LNCaP clone FGC (cell line): ENCODE data around the gene TLCD3B.

Source experiments
- DNase-seq: peaks from one replicate; pipeline ENCODE4 v3.0.0-alpha.2; 2011; ENCODE audit warnings: low read depth
- H3K4me3 ChIP-seq: 2 replicates; pipeline ENCODE4 v1.5.1; 2011; ENCODE audit warnings: mild to moderate bottlenecking, low read depth, low read length, control low read depth
- TF ChIP-seq, protein P1 (sequence below): IDR thresholded peaks from 2 replicates; pipeline ENCODE4 v1.5.1; 2012; ENCODE audit warnings: mild to moderate bottlenecking; ENCODE audit not compliant: control insufficient read depth, insufficient read depth; ENCODE audit errors: extremely low read depth

Gene TLCD3B

GRCh38 chr16:30065102-30065942, 34.3 kb upstream of the TLCD3B start, which contains the start of gene ALDOA:
Gene ALDOA (plus strand): TSS chr16:30065760. CDS start chr16:30066898, 1,138 bp downstream.
- peak; percentile 91 for DNase-seq
- TF ChIP-seq, protein P1, sequence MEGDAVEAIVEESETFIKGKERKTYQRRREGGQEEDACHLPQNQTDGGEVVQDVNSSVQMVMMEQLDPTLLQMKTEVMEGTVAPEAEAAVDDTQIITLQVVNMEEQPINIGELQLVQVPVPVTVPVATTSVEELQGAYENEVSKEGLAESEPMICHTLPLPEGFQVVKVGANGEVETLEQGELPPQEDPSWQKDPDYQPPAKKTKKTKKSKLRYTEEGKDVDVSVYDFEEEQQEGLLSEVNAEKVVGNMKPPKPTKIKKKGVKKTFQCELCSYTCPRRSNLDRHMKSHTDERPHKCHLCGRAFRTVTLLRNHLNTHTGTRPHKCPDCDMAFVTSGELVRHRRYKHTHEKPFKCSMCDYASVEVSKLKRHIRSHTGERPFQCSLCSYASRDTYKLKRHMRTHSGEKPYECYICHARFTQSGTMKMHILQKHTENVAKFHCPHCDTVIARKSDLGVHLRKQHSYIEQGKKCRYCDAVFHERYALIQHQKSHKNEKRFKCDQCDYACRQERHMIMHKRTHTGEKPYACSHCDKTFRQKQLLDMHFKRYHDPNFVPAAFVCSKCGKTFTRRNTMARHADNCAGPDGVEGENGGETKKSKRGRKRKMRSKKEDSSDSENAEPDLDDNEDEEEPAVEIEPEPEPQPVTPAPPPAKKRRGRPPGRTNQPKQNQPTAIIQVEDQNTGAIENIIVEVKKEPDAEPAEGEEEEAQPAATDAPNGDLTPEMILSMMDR, result 0 out of 2 replicates have a peak, but pooled peaks have one; percentile 6
- peak within 1 kb of the TSS; percentile 98 for H3K4me3 ChIP-seq

- TF ChIP-seq, protein P1, result no peak
- H3K4me3 ChIP-seq, result peak overlapping the region; percentile 98
- DNase-seq, result no peak
Measured at GRCh38 chr16:30064729-30065101, 33.6 kb upstream of the TLCD3B start.

GRCh38 chr16:30063893-30064728, 33.0 kb upstream of the TLCD3B start:
- no peak for DNase-seq
- H3K4me3 ChIP-seq, result peak overlapping the region; percentile 98
- TF ChIP-seq, protein P1, result peak; percentile 41

GRCh38 chr16:30063278-30063892, 32.3 kb upstream of the TLCD3B start:
- peak overlapping the region; percentile 98 for H3K4me3 ChIP-seq
- TF ChIP-seq, protein P1, result no peak
- DNase-seq, result no peak

- DNase-seq, result peak; percentile 87
- TF ChIP-seq, protein P1, result no peak
- H3K4me3 ChIP-seq, result no peak overlapping the region
Measured at GRCh38 chr16:30060836-30061554, 29.9 kb upstream of the TLCD3B start.

GRCh38 chr16:30060346-30060745, 29.3 kb upstream of the TLCD3B start:
- H3K4me3 ChIP-seq, result no peak overlapping the region
- DNase-seq, result no peak
- TF ChIP-seq, protein P1, result no peak
